Endodermal cell (in vitro differentiated cells): ENCODE results near the gene WDR37. TPM values are rescaled to one million over a fixed set of nuclear protein-coding genes. Genes with fewer than 3 reads are reported as not detected.
A peak's percentile ranks its signal among the peaks of the same experiment; 100 is the strongest.

ENCODE experiments used
- DNase-seq: peaks from one replicate; pipeline ENCODE4 v3.0.0-alpha.2; 2017
- H3K27ac ChIP-seq: 2 replicates; pipeline ENCODE4 v1.5.1; 2013; ENCODE audit warnings: mild to moderate bottlenecking, low read depth, low read length, moderate library complexity
- H3K27me3 ChIP-seq: 2 replicates; pipeline ENCODE4 v1.6.1; 2013; ENCODE audit warnings: mild to moderate bottlenecking, low read length, moderate library complexity; ENCODE audit not compliant: insufficient read depth, control insufficient read depth, poor library complexity, severe bottlenecking
- H3K36me3 ChIP-seq: 2 replicates; pipeline ENCODE4 v1.7.0; 2013; ENCODE audit warnings: mild to moderate bottlenecking, low read length, moderate library complexity; ENCODE audit not compliant: control insufficient read depth, insufficient read depth
- H3K4me1 ChIP-seq: one replicate; pipeline ENCODE4 v1.7.0; 2013; ENCODE audit warnings: low read length; ENCODE audit not compliant: control insufficient read depth, insufficient read depth
- H3K4me3 ChIP-seq: 2 replicates; pipeline ENCODE4 v1.5.1; 2013; ENCODE audit warnings: mild to moderate bottlenecking, low read length, moderate library complexity
- H3K9ac ChIP-seq: 2 replicates; pipeline ENCODE4 v1.6.1; 2013; ENCODE audit warnings: mild to moderate bottlenecking, low read length, moderate library complexity; ENCODE audit not compliant: poor library complexity, severe bottlenecking; ENCODE audit errors: extremely low read depth
- H3K9me3 ChIP-seq: 2 replicates; pipeline ENCODE4 v1.6.1; 2013; ENCODE audit warnings: mild to moderate bottlenecking, low read length, moderate library complexity; ENCODE audit not compliant: control insufficient read depth
- H3K27ac Mint-ChIP-seq: 2 replicates; pipeline ENCODE4 v1.8.0; 2020; ENCODE audit warnings: mixed read lengths
- H3K27me3 Mint-ChIP-seq: 2 replicates; pipeline ENCODE4 v1.8.0; 2021; ENCODE audit warnings: mild to moderate bottlenecking, mixed read lengths; ENCODE audit not compliant: insufficient read depth
- H3K36me3 Mint-ChIP-seq: 2 replicates; pipeline ENCODE4 v1.8.0; 2020; ENCODE audit warnings: low read depth, mixed read lengths
- H3K4me1 Mint-ChIP-seq: 2 replicates; pipeline ENCODE4 v1.8.0; 2020; ENCODE audit warnings: mixed read lengths
- H3K4me3 Mint-ChIP-seq: 2 replicates; pipeline ENCODE4 v1.8.0; 2020; ENCODE audit warnings: mild to moderate bottlenecking, moderate library complexity, mixed read lengths
- H3K9me3 Mint-ChIP-seq: 2 replicates; pipeline ENCODE4 v1.8.0; 2020; ENCODE audit warnings: mild to moderate bottlenecking, mixed read lengths
- CTCF ChIP-seq: fragments of 200-600 bp; sonication (generic); conservative IDR thresholded peaks from 2 replicates; pipeline ENCODE4 v1.5.0; 2021; ENCODE audit warnings: antibody characterized with exemption, mild to moderate bottlenecking
- WGBS, 2 experiments: methylation state at CpG; one replicate each; pipeline versions ENCODE4 v1.1.5 to v1.1.7; 2013; ENCODE audit warnings: missing lambda C conversion rate in 2 of 2, mixed read lengths in 1 of 2; ENCODE audit not compliant: insufficient coverage in 1 of 2, insufficient read length in 1 of 2; 5-methylcytosine and 5-hydroxymethylcytosine counted together
- total RNA-seq, 2 donors: library from RNA; stranded (reverse); fragmentation: NEBNext Ultra II Directional in 1 of 2; extraction: Animal tissue kit (Norgen Biotek cat#: 25700) in 1 of 2; gene quantifications; 2 replicates in 1 of 2; 3 replicates in 1 of 2; pipeline ENCODE4 v1.2.1, GENCODE V29; 2021

The WDR37 gene
- total RNA-seq, 2 donors from 2014 or later = 10.7 TPM

GRCh38 chr10:1050145-1050544 lies 6.0 kb upstream of the WDR37 start:
- Mint-ChIP-seq H3K27me3 (no peaks in the 10 kb centered on the region), H3K9me3 (no peaks in the 10 kb centered on the region), H3K4me1 (peaks cover 23% of the 10 kb centered on the region), H3K36me3 (peaks cover 47% of the 10 kb centered on the region), H3K27ac (peak overlapping the region; percentile 99), H3K4me3 (peak overlapping the region; percentile 91)
- H3K36me3 ChIP-seq = peaks cover 53% of the 10 kb centered on the region
- no peaks in the 10 kb centered on the region for H3K9me3 ChIP-seq
- H3K27me3 ChIP-seq = no peaks in the 10 kb centered on the region
- H3K9ac ChIP-seq = peak overlapping the region; percentile 92
- DNase-seq = peak; percentile 62
- peak overlapping the region; percentile 99 for H3K27ac ChIP-seq
- no peak for TF ChIP-seq CTCF
- peak overlapping the region; percentile 100 for H3K4me3 ChIP-seq
- WGBS, 2 experiments = 28 to 29% methylated on average over 4 to 5 of the region's 5 CpGs
- peaks cover 3% of the 10 kb centered on the region for H3K4me1 ChIP-seq

GRCh38 chr10:1050554-1050953 lies 5.6 kb upstream of the WDR37 start:
- Mint-ChIP-seq H3K27me3 (no peaks in the 10 kb centered on the region), H3K9me3 (no peaks in the 10 kb centered on the region), H3K4me1 (peaks cover 24% of the 10 kb centered on the region), H3K4me3 (peak overlapping the region; percentile 91), H3K27ac (peak overlapping the region; percentile 72), H3K36me3 (peaks cover 46% of the 10 kb centered on the region)
- DNase-seq = peak; percentile 79
- Histone ChIP-seq H3K9me3 (no peaks in the 10 kb centered on the region), H3K27ac (no peak overlapping the region), H3K9ac (peak overlapping the region; percentile 92), H3K4me3 (peak overlapping the region; percentile 100), H3K36me3 (peaks cover 50% of the 10 kb centered on the region), H3K4me1 (peaks cover 3% of the 10 kb centered on the region), H3K27me3 (no peaks in the 10 kb centered on the region)
- 74% methylated on average over 4 of the region's 4 CpGs; no CpG with 5 or more reads in 1 of the 2 experiments for WGBS, 2 experiments
- TF ChIP-seq CTCF = peak; percentile 45

GRCh38 chr10:1054684-1055083 lies 1.5 kb upstream of the WDR37 start:
- Mint-ChIP-seq H3K36me3 (peaks cover 39% of the 10 kb centered on the region), H3K27ac (peak overlapping the region; percentile 58)
- 91% methylated on average over 6 of the region's 6 CpGs for WGBS, 2 experiments

More at GRCh38 chr10:1054684-1055083, 1.5 kb upstream of the WDR37 start:
- Mint-ChIP-seq H3K9me3 (no peaks in the 10 kb centered on the region), H3K4me1 (peaks cover 31% of the 10 kb centered on the region), H3K27me3 (no peaks in the 10 kb centered on the region), H3K4me3 (peak overlapping the region; percentile 98)
- Histone ChIP-seq H3K27me3 (no peaks in the 10 kb centered on the region), H3K4me3 (peak overlapping the region; percentile 96), H3K36me3 (peaks cover 51% of the 10 kb centered on the region), H3K27ac (no peak overlapping the region), H3K9me3 (no peaks in the 10 kb centered on the region), H3K4me1 (peaks cover 3% of the 10 kb centered on the region), H3K9ac (peak overlapping the region; percentile 88)
- no peak for TF ChIP-seq CTCF
- DNase-seq = no peak
